HG02642 (cell line): ENCODE measurements around the gene PPARD.
"Not testable (repeated sequence)": the region's sequence is repeated elsewhere in the genome, so short reads cannot be mapped to it uniquely, and the experiment has no call there.

Experiments used
- ATAC-seq: cut with Tn5 transposase; IDR thresholded peaks from one replicate; pipeline ENCODE4 v1.9.1; 2021; ENCODE audit warnings: mild to moderate bottlenecking; ENCODE audit not compliant: unreplicated experiment, poor library complexity

PPARD gene

GRCh38 chr6:35432291-35432690 is 89.9 kb downstream of the PPARD start:
- no peak for ATAC-seq

- ATAC-seq: not testable (repeated sequence)
These were observed 90.3 kb downstream of the PPARD start for GRCh38 chr6:35432702-35433101.

- ATAC-seq: no peak
These were observed 92.9 kb downstream of the PPARD start for GRCh38 chr6:35435074-35435837.

GRCh38 chr6:35436071-35436857 is 93.9 kb downstream of the PPARD start:
- no peak for ATAC-seq

GRCh38 chr6:35438378-35439065 is 96.2 kb downstream of the PPARD start:
- ATAC-seq: not testable (repeated sequence)

GRCh38 chr6:35439308-35439707 is 97.0 kb downstream of the PPARD start:
- no peak for ATAC-seq

- no peak for ATAC-seq
These were observed 98.8 kb downstream of the PPARD start for GRCh38 chr6:35441205-35441604.

GRCh38 chr6:35441642-35442041 is 99.3 kb downstream of the PPARD start:
- ATAC-seq: no peak

GRCh38 chr6:35442693-35443092 is 100.3 kb downstream of the PPARD start:
- no peak for ATAC-seq

- ATAC-seq: no peak
These were observed 101.1 kb downstream of the PPARD start for GRCh38 chr6:35443341-35444030.

GRCh38 chr6:35445691-35446090 is 103.3 kb downstream of the PPARD start:
- ATAC-seq: no peak

- no peak for ATAC-seq
These were observed 105.8 kb downstream of the PPARD start for GRCh38 chr6:35448191-35448590.

GRCh38 chr6:35449287-35449881 is 107.0 kb downstream of the PPARD start:
- ATAC-seq: no peak

GRCh38 chr6:35451354-35452182 is 109.2 kb downstream of the PPARD start:
- ATAC-seq: no peak

GRCh38 chr6:35452183-35453090 is 110.1 kb downstream of the PPARD start, which contains the start of gene FANCE:
FANCE (plus strand) TSS chr6:35452338; CDS start chr6:35452546, 208 bp downstream.
- peak; percentile 93 for ATAC-seq

GRCh38 chr6:35453236-35453635 is 110.9 kb downstream of the PPARD start:
- ATAC-seq: no peak

GRCh38 chr6:35454391-35455110 is 112.2 kb downstream of the PPARD start:
- ATAC-seq: no peak
